ENCODE data around the gene BTN1A1.

GRCh38 chr6:26474439-26474881 is 25.6 kb upstream of the BTN1A1 start:
- TF ChIP-seq, protein P1, sequence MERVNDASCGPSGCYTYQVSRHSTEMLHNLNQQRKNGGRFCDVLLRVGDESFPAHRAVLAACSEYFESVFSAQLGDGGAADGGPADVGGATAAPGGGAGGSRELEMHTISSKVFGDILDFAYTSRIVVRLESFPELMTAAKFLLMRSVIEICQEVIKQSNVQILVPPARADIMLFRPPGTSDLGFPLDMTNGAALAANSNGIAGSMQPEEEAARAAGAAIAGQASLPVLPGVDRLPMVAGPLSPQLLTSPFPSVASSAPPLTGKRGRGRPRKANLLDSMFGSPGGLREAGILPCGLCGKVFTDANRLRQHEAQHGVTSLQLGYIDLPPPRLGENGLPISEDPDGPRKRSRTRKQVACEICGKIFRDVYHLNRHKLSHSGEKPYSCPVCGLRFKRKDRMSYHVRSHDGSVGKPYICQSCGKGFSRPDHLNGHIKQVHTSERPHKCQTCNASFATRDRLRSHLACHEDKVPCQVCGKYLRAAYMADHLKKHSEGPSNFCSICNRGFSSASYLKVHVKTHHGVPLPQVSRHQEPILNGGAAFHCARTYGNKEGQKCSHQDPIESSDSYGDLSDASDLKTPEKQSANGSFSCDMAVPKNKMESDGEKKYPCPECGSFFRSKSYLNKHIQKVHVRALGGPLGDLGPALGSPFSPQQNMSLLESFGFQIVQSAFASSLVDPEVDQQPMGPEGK (CRISPR knock-in tag; IDR thresholded peaks at IDR 0.05; ENCODE audit: borderline replicate concordance) = no peak
- TF ChIP-seq, protein P2, sequence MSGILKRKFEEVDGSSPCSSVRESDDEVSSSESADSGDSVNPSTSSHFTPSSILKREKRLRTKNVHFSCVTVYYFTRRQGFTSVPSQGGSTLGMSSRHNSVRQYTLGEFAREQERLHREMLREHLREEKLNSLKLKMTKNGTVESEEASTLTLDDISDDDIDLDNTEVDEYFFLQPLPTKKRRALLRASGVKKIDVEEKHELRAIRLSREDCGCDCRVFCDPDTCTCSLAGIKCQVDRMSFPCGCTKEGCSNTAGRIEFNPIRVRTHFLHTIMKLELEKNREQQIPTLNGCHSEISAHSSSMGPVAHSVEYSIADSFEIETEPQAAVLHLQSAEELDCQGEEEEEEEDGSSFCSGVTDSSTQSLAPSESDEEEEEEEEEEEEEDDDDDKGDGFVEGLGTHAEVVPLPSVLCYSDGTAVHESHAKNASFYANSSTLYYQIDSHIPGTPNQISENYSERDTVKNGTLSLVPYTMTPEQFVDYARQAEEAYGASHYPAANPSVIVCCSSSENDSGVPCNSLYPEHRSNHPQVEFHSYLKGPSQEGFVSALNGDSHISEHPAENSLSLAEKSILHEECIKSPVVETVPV (CRISPR knock-in tag; IDR thresholded peaks at IDR 0.05) = no peak
- no peak for TF ChIP-seq RARB (CRISPR knock-in tag; IDR thresholded peaks at IDR 0.05)
- TF ChIP-seq ZFP3 (CRISPR knock-in tag; IDR thresholded peaks at IDR 0.05) = no peak
- no peak for TF ChIP-seq BACH2 (CRISPR knock-in tag; IDR thresholded peaks at IDR 0.05; ENCODE audit: borderline replicate concordance)
- TF ChIP-seq TOX (CRISPR knock-in tag; IDR thresholded peaks at IDR 0.05; ENCODE audit: borderline replicate concordance) = no peak
- no peak for TF ChIP-seq ARNTL (CRISPR knock-in tag; IDR thresholded peaks at IDR 0.05; ENCODE audit: borderline replicate concordance, low read depth)
- TF ChIP-seq ZC3H10 (CRISPR knock-in tag; IDR thresholded peaks at IDR 0.05) = no peak
- TF ChIP-seq, protein P3, sequence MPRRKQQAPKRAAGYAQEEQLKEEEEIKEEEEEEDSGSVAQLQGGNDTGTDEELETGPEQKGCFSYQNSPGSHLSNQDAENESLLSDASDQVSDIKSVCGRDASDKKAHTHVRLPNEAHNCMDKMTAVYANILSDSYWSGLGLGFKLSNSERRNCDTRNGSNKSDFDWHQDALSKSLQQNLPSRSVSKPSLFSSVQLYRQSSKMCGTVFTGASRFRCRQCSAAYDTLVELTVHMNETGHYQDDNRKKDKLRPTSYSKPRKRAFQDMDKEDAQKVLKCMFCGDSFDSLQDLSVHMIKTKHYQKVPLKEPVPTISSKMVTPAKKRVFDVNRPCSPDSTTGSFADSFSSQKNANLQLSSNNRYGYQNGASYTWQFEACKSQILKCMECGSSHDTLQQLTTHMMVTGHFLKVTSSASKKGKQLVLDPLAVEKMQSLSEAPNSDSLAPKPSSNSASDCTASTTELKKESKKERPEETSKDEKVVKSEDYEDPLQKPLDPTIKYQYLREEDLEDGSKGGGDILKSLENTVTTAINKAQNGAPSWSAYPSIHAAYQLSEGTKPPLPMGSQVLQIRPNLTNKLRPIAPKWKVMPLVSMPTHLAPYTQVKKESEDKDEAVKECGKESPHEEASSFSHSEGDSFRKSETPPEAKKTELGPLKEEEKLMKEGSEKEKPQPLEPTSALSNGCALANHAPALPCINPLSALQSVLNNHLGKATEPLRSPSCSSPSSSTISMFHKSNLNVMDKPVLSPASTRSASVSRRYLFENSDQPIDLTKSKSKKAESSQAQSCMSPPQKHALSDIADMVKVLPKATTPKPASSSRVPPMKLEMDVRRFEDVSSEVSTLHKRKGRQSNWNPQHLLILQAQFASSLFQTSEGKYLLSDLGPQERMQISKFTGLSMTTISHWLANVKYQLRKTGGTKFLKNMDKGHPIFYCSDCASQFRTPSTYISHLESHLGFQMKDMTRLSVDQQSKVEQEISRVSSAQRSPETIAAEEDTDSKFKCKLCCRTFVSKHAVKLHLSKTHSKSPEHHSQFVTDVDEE (CRISPR knock-in tag; IDR thresholded peaks at IDR 0.05) = no peak
- TF ChIP-seq, protein P4, sequence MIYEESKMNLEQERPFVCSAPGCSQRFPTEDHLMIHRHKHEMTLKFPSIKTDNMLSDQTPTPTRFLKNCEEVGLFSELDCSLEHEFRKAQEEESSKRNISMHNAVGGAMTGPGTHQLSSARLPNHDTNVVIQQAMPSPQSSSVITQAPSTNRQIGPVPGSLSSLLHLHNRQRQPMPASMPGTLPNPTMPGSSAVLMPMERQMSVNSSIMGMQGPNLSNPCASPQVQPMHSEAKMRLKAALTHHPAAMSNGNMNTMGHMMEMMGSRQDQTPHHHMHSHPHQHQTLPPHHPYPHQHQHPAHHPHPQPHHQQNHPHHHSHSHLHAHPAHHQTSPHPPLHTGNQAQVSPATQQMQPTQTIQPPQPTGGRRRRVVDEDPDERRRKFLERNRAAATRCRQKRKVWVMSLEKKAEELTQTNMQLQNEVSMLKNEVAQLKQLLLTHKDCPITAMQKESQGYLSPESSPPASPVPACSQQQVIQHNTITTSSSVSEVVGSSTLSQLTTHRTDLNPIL (CRISPR knock-in tag; IDR thresholded peaks at IDR 0.05; ENCODE audit: low read depth) = no peak
